HG03159 (cell line): ENCODE results near the gene CDCA5.

Experiments
- ATAC-seq: cut with Tn5 transposase; IDR thresholded peaks from one replicate; pipeline ENCODE4 v1.9.1; 2021; ENCODE audit warnings: mild to moderate bottlenecking, moderate library complexity; ENCODE audit not compliant: unreplicated experiment

CDCA5 gene

GRCh38 chr11:65107751-65108468 is 24.1 kb upstream of the CDCA5 start:
- ATAC-seq: no peak

- ATAC-seq: no peak
Observed at GRCh38 chr11:65107078-65107477, 23.2 kb upstream of the CDCA5 start.

GRCh38 chr11:65104628-65105027 is 20.8 kb upstream of the CDCA5 start:
- ATAC-seq: no peak

DNA sequence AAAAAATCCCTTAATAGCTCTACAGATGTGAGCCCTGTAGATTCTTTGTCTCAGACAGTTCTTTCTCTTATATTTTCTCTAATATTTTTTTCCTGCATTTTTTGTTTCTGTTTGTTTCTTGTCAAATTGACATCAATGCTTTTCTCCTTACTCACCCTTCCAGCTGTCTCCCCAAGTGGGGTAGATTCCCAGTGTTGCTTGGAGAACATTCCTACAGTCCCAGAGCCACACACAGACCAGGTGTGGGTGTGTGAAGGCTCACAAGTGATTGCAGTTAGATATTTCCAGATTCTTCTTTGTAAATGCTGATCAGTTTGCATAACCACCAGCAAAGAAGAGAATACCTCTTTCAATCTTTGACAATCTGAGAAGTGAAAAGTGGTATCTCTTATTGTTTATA is 19.6 kb upstream of the CDCA5 start:
- no peak for ATAC-seq

DNA sequence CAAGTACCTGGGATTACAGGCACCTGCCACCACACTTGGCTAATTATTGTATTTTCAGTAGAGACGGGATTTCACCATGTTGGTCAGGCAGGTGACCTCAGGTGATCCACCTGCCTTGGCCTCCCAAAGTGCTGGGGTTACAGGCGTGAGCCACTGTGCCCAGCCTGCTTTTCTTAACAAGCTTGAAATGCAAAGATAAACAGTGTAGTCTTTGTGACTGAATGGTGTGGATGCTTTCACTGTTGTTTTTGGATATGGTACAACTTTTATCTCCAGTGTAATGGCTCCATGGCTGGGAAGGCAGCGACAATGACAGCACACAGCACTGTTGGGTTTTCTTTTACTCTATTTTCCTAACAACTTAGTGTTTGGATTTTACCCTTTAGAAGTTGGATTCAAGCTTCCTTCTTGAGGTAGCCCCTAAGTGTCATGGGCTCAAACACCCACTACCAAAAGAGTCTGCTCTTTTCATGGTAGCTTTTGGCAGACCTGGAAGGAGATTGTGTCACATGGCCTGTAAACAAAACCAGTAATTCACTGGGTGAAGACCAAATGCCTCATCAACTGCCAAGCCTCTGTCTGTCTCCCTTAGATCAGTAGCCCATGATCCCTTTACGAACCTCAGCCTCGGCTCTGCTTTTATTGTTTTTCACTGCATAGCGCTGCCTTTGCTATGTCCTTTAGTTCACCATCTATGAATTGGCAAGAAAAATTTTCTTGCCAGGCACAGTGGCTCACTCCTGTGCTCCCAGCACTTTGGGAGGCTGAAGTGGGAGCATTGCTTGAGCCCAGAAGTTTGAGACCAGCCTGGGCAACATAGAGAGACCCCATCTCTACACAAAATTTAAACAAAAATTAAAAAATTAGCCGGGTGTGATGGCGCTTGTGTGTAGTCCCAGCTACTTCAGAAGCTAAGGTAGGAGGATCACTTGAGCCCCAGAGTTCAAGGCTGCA is 18.6 kb upstream of the CDCA5 start:
- no peak for ATAC-seq

DNA sequence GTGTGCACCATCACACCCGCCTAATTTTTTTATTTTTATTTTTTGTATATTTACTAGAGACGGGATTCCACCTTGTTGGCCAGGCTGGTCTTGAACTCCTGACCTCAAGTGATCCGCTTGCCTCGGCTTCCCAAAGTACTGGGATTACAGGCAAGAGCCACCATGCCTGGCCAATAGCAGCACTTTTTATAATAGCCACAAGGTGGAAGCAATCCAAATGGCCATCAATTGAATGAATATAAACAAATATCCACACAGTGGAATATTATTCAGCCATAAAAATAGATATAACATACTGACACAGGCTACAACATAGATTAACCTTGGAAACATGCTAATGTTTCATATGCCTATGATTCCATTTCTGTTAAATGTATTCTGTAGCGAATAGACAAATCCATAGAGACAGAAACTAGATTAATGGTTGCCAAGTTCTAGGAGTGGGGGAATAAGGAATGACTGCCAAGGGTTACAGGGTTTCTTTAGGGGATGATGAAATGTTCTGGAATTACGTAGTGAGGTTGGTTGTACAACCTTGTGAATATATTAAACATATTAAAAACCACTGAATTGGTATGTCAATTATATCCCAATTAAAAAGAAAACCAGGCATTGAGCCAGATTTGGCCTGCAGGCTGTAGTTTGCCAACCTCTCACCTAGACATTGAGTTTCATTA is 17.0 kb upstream of the CDCA5 start:
- no peak for ATAC-seq

- ATAC-seq: no peak
Observed at GRCh38 chr11:65096926-65097325, 13.1 kb upstream of the CDCA5 start.

GRCh38 chr11:65095974-65096806 is 12.3 kb upstream of the CDCA5 start, which contains the start of gene VPS51:
Gene VPS51, plus strand, starts transcription at chr11:65096214. Its CDS starts 37 bp downstream, at chr11:65096251.
- ATAC-seq: peak; percentile 88

GRCh38 chr11:65095427-65095826 is 11.6 kb upstream of the CDCA5 start:
- no peak for ATAC-seq

DNA sequence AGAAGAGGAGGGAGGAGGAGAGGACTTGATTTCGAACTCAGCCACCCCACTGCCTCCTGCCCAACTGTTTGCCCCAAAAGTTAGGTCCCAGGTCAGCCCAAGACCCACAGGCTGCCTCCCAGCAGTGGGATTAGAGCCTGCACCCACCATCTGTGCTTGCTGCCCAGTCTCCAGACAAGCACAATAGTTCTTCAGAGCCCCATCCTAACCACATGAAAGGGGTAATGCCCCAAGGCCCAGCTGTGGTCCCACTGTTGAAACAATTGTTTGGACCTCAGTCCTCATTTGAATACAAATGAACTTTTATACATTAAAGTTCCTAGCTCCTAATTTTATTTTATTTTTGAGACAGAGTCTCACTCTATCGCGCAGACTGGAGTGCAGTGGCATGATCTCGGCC is 6.8 kb upstream of the CDCA5 start:
- ATAC-seq: no peak

- ATAC-seq: no peak
Observed at GRCh38 chr11:65089621-65090020, 5.8 kb upstream of the CDCA5 start.

DNA sequence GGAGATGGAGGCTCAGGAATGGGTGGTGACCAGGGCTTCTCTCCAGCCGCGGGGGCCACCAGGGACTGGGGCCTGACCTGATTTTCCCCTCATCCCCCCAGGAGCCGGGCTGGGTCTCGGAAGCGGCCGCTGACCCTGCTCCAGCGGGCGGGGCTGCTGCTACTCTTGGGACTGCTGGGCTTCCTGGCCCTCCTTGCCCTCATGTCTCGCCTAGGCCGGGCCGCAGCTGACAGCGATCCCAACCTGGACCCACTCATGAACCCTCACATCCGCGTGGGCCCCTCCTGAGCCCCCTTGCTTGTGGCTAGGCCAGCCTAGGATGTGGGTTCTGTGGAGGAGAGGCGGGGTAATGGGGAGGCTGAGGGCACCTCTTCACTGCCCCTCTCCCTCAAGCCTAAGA is 4.0 kb upstream of the CDCA5 start:
- no peak for ATAC-seq

DNA sequence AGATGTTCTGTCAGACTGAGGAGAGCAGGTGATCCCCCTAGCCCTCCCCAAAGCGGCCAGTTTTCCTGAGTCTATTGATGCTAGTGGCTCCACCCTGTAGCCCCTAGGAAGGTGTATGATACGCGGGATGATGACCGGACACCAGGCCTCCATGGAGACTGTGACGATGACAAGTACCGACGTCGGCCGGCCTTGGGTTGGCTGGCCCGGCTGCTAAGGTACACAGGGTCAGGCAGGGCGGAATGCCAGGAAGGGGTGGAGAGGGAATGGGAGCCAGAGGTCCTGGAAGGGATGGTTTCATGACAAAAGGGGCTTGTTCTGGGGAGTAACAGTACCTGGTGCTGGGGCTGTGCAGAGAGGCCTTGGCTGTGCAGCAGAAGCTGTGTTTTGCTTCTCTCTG is 3.4 kb upstream of the CDCA5 start:
- ATAC-seq: no peak

GRCh38 chr11:65086809-65087208 is 3.0 kb upstream of the CDCA5 start:
- ATAC-seq: no peak

DNA sequence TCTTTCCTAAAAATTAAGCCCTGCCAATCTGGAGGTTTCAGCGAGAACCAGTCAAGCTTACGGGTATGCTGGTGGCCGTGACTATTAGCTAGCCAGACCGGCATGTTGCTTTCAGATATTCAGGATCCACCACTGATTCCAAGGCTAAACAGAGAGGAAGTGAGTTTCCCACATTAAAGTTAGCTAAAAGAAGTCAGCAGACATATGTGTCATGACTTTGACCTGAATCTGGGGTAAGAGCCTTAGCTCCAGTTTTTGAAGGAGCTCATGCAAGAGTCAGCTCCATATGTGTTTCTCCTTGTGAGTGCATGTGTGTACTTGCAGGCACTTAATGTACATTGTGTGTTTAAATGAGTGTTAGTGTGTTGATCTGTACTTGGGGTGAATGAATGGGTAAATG is 1.6 kb upstream of the CDCA5 start:
- ATAC-seq: no peak

GRCh38 chr11:65084598-65085375 is 947 bp upstream of the CDCA5 start:
- ATAC-seq: peak; percentile 4

DNA sequence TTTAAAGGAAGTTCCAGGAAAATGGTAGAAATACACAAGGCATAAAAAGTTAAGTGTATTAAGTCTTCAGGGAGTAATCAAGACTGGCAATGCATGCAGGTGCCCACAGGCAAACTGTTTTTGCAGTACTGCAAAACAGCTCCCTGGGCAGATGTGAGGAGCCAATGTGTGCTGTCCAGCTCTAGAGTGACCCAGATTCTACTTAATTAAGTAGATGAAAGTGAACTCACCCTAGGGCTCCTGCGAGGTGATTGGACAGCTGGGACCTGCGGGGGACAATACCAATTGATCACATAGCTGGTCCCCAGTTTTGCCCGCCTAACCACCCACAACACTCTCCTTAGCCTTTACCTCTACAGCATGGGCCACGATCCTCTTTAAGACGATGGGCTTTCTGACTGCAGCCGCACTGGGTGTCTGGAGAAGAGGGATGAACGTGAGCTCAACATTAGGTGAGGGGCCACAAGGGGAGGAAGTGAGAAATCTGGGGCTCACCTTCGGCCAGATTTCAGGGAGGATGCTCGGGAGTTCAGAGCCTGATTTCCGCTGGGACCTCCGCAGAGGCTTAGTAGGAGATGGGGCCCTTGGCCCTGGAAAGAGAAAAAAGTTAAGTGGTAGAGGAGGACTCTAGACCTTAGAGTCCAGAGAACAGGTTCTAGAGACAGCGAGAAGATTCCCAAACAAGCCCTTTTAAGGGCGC is 556 bp downstream of the CDCA5 start:
- ATAC-seq: peak; percentile 16

- ATAC-seq: no peak
Observed at GRCh38 chr11:65078786-65079342, 5.0 kb downstream of the CDCA5 start.

- ATAC-seq: no peak
Observed at GRCh38 chr11:65078151-65078550, 5.7 kb downstream of the CDCA5 start.
